Activated CD8-positive, alpha-beta T cell treated with anti-CD3 and anti-CD28 coated beads for 36 hours (primary cell): ENCODE data around the gene LRRC17. TPM values are rescaled to one million over a fixed set of nuclear protein-coding genes. Genes with fewer than 3 reads are reported as not detected.

Experiments
- ATAC-seq: fragments of 200-7000 bp; cut with Tn5 transposase; one replicate; pipeline ENCODE4 v1.10.0; 2021; ENCODE audit warnings: mild to moderate bottlenecking, moderate library complexity
- CTCF ChIA-PET: fragments of 350-600 bp; sonication (Branson Sonifier 250); formaldehyde crosslinking; loops from one replicate; lab custom pipeline; 2021; ENCODE audit warnings: antibody characterized with exemption; lab: Charles Lee
- POLR2A ChIA-PET: fragments of 350-600 bp; sonication (Branson Sonifier 250); formaldehyde crosslinking; loops from one replicate; lab custom pipeline; 2021; ENCODE audit warnings: antibody characterized with exemption; lab: Charles Lee
- DNase-seq: peaks from one replicate; pipeline ENCODE4 v3.0.0-alpha.2; 2020
- H3K27ac Mint-ChIP-seq: one replicate; pipeline ENCODE4 v1.8.0; 2021; ENCODE audit warnings: mild to moderate bottlenecking, mixed read lengths
- H3K27me3 Mint-ChIP-seq: one replicate; pipeline ENCODE4 v1.8.0; 2021; ENCODE audit warnings: mixed read lengths
- H3K36me3 Mint-ChIP-seq: one replicate; pipeline ENCODE4 v1.8.0; 2021; ENCODE audit warnings: low read depth, mixed read lengths
- H3K4me1 Mint-ChIP-seq: one replicate; pipeline ENCODE4 v1.8.0; 2021; ENCODE audit warnings: low read depth, mixed read lengths
- H3K4me3 Mint-ChIP-seq: one replicate; pipeline ENCODE4 v1.8.0; 2021; ENCODE audit warnings: mild to moderate bottlenecking, moderate library complexity, mixed read lengths
- H3K9me3 Mint-ChIP-seq: one replicate; pipeline ENCODE4 v1.8.0; 2021; ENCODE audit warnings: mixed read lengths
- intact Hi-C: fragments of 100-400 bp; cut with micrococcal nuclease; formaldehyde crosslinking; loops from one replicate; pipeline ENCODE4 v1.10.0; 2022
- total RNA-seq, 2 experiments: library from RNA; stranded (reverse); gene quantifications; one replicate each; pipeline ENCODE4 v1.2.3, GENCODE V29; 2021
- TF ChIP-seq, protein P1 (sequence below): fragments of 200-600 bp; IDR thresholded peaks from one replicate; pipeline ENCODE4 v1.8.0; 2022; ENCODE audit warnings: antibody characterized with exemption, mild to moderate bottlenecking

Gene LRRC17
- total RNA-seq, 2 experiments from 2014 or later = not detected

DNA sequence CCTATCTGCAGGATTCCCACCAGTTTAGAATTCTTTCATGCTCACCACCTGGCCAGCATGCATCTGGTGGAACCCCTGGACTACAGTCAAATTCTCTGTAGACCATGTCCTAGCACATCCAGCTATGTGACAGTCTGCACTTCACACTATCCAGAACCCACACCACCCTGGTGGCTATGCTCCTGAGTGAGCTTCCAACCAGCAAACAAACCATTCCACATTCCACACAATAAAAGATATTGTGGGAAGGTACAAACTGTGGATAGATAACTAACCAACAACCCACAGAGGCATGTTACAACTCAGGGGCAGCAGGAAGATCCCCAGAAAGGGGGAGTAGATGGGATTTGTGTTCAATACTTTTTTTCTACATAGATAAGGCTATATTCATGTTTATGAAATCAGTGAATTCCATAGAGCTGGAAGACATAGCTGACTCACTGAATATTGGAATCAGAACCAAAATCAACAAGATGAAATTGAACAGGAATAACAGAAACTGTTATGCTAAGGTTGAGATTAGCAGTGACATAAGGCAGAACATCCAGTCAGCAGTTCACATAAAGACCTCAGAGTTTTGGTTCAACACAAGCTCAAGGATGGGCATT lies 72.5 kb downstream of the LRRC17 start:
- H3K36me3 Mint-ChIP-seq = no peaks in the 10 kb centered on the region
- DNase-seq = no peak
- ChIA-PET CTCF (no interaction called here), POLR2A (no interaction called here)
- H3K4me1 Mint-ChIP-seq = no peaks in the 10 kb centered on the region
- no peak overlapping the region for H3K4me3 Mint-ChIP-seq
- no peaks in the 10 kb centered on the region for H3K9me3 Mint-ChIP-seq
- intact Hi-C loops = no loop called here
- no peaks in the 10 kb centered on the region for H3K27me3 Mint-ChIP-seq
- H3K27ac Mint-ChIP-seq = no peak overlapping the region
- ATAC-seq = no peak
- TF ChIP-seq, protein P1, sequence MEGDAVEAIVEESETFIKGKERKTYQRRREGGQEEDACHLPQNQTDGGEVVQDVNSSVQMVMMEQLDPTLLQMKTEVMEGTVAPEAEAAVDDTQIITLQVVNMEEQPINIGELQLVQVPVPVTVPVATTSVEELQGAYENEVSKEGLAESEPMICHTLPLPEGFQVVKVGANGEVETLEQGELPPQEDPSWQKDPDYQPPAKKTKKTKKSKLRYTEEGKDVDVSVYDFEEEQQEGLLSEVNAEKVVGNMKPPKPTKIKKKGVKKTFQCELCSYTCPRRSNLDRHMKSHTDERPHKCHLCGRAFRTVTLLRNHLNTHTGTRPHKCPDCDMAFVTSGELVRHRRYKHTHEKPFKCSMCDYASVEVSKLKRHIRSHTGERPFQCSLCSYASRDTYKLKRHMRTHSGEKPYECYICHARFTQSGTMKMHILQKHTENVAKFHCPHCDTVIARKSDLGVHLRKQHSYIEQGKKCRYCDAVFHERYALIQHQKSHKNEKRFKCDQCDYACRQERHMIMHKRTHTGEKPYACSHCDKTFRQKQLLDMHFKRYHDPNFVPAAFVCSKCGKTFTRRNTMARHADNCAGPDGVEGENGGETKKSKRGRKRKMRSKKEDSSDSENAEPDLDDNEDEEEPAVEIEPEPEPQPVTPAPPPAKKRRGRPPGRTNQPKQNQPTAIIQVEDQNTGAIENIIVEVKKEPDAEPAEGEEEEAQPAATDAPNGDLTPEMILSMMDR = no peak

DNA sequence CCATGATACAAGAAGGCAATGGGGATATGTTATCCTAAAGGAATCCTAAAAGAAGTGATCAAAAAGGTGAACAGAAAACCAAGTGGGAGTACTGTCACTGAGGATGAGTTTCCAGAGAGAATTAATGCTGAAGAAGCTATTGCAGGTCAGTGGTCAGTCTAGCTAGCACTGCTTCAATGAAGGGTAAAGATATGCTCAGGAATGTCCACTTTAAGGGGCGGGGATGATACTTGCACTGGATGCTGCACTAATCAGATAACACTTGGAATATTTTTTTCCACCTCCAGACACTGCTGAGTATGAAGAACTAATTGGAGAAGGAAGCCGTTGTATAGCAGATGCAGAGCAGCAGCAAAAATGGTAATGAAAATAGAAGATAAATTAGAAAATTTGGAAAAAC lies 75.3 kb downstream of the LRRC17 start:
- Mint-ChIP-seq H3K9me3 (no peaks in the 10 kb centered on the region), H3K36me3 (no peaks in the 10 kb centered on the region), H3K27ac (no peak overlapping the region), H3K4me3 (no peak overlapping the region), H3K4me1 (no peaks in the 10 kb centered on the region), H3K27me3 (no peaks in the 10 kb centered on the region)
- CTCF ChIA-PET = no interaction called here
- intact Hi-C loops = no loop called here
- POLR2A ChIA-PET = no interaction called here
- ATAC-seq (no peak), DNase-seq (no peak)
- TF ChIP-seq, protein P1 = no peak

- Mint-ChIP-seq H3K27me3 (no peaks in the 10 kb centered on the region), H3K9me3 (no peaks in the 10 kb centered on the region), H3K27ac (no peak overlapping the region), H3K4me3 (no peak overlapping the region), H3K4me1 (no peaks in the 10 kb centered on the region), H3K36me3 (no peaks in the 10 kb centered on the region)
- ChIA-PET POLR2A (no interaction called here), CTCF (no interaction called here)
- DNase-seq (no peak), ATAC-seq (no peak)
- intact Hi-C loops = no loop called here
- TF ChIP-seq, protein P1 = no peak
Measured at GRCh38 chr7:102988631-102989560, 76.1 kb downstream of the LRRC17 start.

GRCh38 chr7:102990642-102991041 lies 77.8 kb downstream of the LRRC17 start:
- no peaks in the 10 kb centered on the region for H3K27me3 Mint-ChIP-seq
- H3K36me3 Mint-ChIP-seq = no peaks in the 10 kb centered on the region
- no peak for ATAC-seq
- no peaks in the 10 kb centered on the region for H3K9me3 Mint-ChIP-seq
- no peak overlapping the region for H3K4me3 Mint-ChIP-seq
- no peaks in the 10 kb centered on the region for H3K4me1 Mint-ChIP-seq
- ChIA-PET POLR2A (no interaction called here), CTCF (no interaction called here)
- DNase-seq = no peak
- intact Hi-C loops = no loop called here
- H3K27ac Mint-ChIP-seq = no peak overlapping the region
- TF ChIP-seq, protein P1 = no peak

DNA sequence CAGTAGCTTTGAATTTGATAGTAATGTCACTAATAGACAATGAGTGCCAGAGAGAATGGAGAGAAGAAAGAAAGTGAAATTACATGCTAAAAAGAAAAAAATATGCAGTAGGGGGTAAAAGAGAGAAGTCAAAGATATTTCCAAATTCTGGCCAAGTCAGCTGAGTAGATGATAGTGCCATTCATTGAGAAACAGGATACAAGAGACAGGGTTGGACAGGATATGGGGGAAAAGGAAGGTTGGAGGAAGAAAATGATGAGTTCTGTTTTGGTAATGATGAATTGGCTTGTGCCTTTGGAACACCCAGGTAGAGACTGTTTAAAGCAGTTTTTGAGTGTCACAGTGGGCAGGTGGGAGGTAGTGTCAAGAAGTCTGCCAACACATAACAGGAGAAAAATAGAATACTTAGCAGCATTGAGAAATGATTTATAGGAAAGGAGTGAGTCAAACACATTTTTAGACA lies 78.3 kb downstream of the LRRC17 start:
- no peak overlapping the region for H3K27ac Mint-ChIP-seq
- no peaks in the 10 kb centered on the region for H3K27me3 Mint-ChIP-seq
- no peaks in the 10 kb centered on the region for H3K4me1 Mint-ChIP-seq
- intact Hi-C loops = no loop called here
- ChIA-PET POLR2A (no interaction called here), CTCF (no interaction called here)
- H3K4me3 Mint-ChIP-seq = no peak overlapping the region
- H3K36me3 Mint-ChIP-seq = no peaks in the 10 kb centered on the region
- H3K9me3 Mint-ChIP-seq = no peaks in the 10 kb centered on the region
- TF ChIP-seq, protein P1 = no peak
- ATAC-seq (no peak), DNase-seq (no peak)
